Islet of Langerhans (tissue), 1 donor: Measurements from ENCODE around the gene RRBP1.

Source experiments
- FAIRE-seq: peaks from one replicate; lab custom pipeline; 2011; peaks lifted over from hg19 to GRCh38; lab: Jason Lieb, UNC

Gene RRBP1

GRCh38 chr20:17682103-17682888 lies at the start of gene RRBP1:
TSS of gene RRBP1 (minus strand) at chr20:17682242. CDS start at chr20:17660507, 21,735 bp downstream.
- FAIRE-seq: no peak

GRCh38 chr20:17731233-17731632 lies 49.2 kb upstream of the RRBP1 start:
- FAIRE-seq: no peak

- no peak for FAIRE-seq
These were observed 48.0 kb upstream of the RRBP1 start for GRCh38 chr20:17730071-17730470.

- FAIRE-seq: no peak
These were observed 46.0 kb upstream of the RRBP1 start for GRCh38 chr20:17728074-17728473.

- FAIRE-seq: no peak
These were observed 45.3 kb upstream of the RRBP1 start for GRCh38 chr20:17727351-17727750.

GRCh38 chr20:17726902-17727301 lies 44.9 kb upstream of the RRBP1 start:
- no peak for FAIRE-seq

GRCh38 chr20:17725094-17725835 lies 43.2 kb upstream of the RRBP1 start:
- FAIRE-seq: no peak

GRCh38 chr20:17723301-17723691 lies 41.3 kb upstream of the RRBP1 start:
- FAIRE-seq: no peak

- FAIRE-seq: no peak
These were observed 40.7 kb upstream of the RRBP1 start for GRCh38 chr20:17722493-17723300.

- FAIRE-seq: no peak
These were observed 39.9 kb upstream of the RRBP1 start for GRCh38 chr20:17721802-17722486.

GRCh38 chr20:17720755-17721154 lies 38.7 kb upstream of the RRBP1 start:
- FAIRE-seq: no peak

GRCh38 chr20:17716331-17716730 lies 34.3 kb upstream of the RRBP1 start:
- no peak for FAIRE-seq

- no peak for FAIRE-seq
These were observed 33.0 kb upstream of the RRBP1 start for GRCh38 chr20:17715075-17715474.

GRCh38 chr20:17714597-17714996 lies 32.6 kb upstream of the RRBP1 start:
- FAIRE-seq: no peak

- FAIRE-seq: no peak
These were observed 30.7 kb upstream of the RRBP1 start for GRCh38 chr20:17712708-17713107.

GRCh38 chr20:17712201-17712600 lies 30.2 kb upstream of the RRBP1 start:
- FAIRE-seq: no peak

GRCh38 chr20:17711267-17711627 lies 29.2 kb upstream of the RRBP1 start:
- no peak for FAIRE-seq

GRCh38 chr20:17710379-17711266 lies 28.6 kb upstream of the RRBP1 start:
- FAIRE-seq: no peak

GRCh38 chr20:17709361-17710293 lies 27.6 kb upstream of the RRBP1 start:
- no peak for FAIRE-seq
